Transverse colon (tissue), 4 donors: ENCODE data around the gene POU2F3. TPM values are rescaled to one million over a fixed set of nuclear protein-coding genes. Genes with fewer than 3 reads are reported as not detected.

ENCODE experiments used
- DNase-seq: peaks from one replicate; pipeline ENCODE4 v3.0.0-alpha.2; 2019
- H3K27ac ChIP-seq, 4 donors: fragments of 200-600 bp; sonication (generic); 2 replicates each; pipeline ENCODE4 v1.5.1; 2016 to 2018; ENCODE audit warnings: inconsistent platforms in 4 of 4
- H3K27me3 ChIP-seq: fragments of 200-600 bp; sonication (generic); 2 replicates; pipeline ENCODE4 v1.5.1; 2017; ENCODE audit warnings: inconsistent platforms
- H3K36me3 ChIP-seq, 4 donors: fragments of 200-600 bp; sonication (generic); 2 replicates each; pipeline ENCODE4 v1.5.1; 2017 to 2019; ENCODE audit warnings: inconsistent platforms in 4 of 4
- H3K4me1 ChIP-seq, 4 donors: fragments of 200-600 bp; sonication (generic); 2 replicates each; pipeline ENCODE4 v1.5.1; 2017 to 2020; ENCODE audit warnings: inconsistent platforms in 4 of 4
- H3K4me3 ChIP-seq, 4 donors: fragments of 200-600 bp; sonication (generic); 1 replicate in 1 of 4; 2 replicates in 3 of 4; pipeline versions ENCODE4 v1.5.1 to v1.6.1; 2017 to 2019; ENCODE audit warnings: inconsistent platforms in 4 of 4
- H3K9me3 ChIP-seq, 2 donors: fragments of 200-600 bp; sonication (generic); 2 replicates each; pipeline ENCODE4 v1.5.1; 2017 to 2019; ENCODE audit warnings: inconsistent platforms in 2 of 2
- CTCF ChIP-seq, 5 experiments: fragments of 200-600 bp in 3 of 5; fragments of 450-650 bp in 2 of 5; sonication (generic) in 3 of 5; IDR thresholded peaks; 1 replicate in 2 of 5; 2 replicates in 3 of 5; pipeline ENCODE4 v1.5.1; 2016 to 2017; ENCODE audit warnings: antibody characterized with exemption in 5 of 5, inconsistent platforms in 3 of 5, mild to moderate bottlenecking in 2 of 5, moderate library complexity in 1 of 5
- EP300 ChIP-seq: sonication (generic); formaldehyde crosslinking; IDR thresholded peaks from one replicate; pipeline ENCODE4 v1.6.1; 2017; ENCODE audit warnings: antibody characterized with exemption, low read depth
- POLR2A ChIP-seq: fragments of 450-650 bp; IDR thresholded peaks from one replicate; pipeline ENCODE4 v1.6.1; 2016; ENCODE audit warnings: antibody characterized with exemption, mild to moderate bottlenecking, moderate library complexity
- POLR2AphosphoS5 ChIP-seq, 3 donors: sonication (generic); formaldehyde crosslinking; IDR thresholded peaks; one replicate each; pipeline ENCODE4 v1.6.1; 2016; ENCODE audit warnings: antibody characterized with exemption in 3 of 3
- WGBS, 2 donors: methylation state at CpG; one replicate each; pipeline ENCODE4 v1.1.5; 2018; ENCODE audit warnings: low coverage in 1 of 2; 5-methylcytosine and 5-hydroxymethylcytosine counted together
- in situ Hi-C, 4 donors: fragments of 200-750 bp; cut with MboI; loops; one replicate each; pipeline versions ENCODE4 v1.15.0 to v1.15.1; 2017; ENCODE audit warnings: low sequenced_read_pairs in 3 of 4, low pct_ligation_motif_present in 1 of 4, low pct_unique_long_range_greater_than_20kb in 1 of 4
- intact Hi-C: fragments of 100-400 bp; cut with DNase I; formaldehyde crosslinking; loops from one replicate; pipeline ENCODE4 v1.15.1; 2023; ENCODE audit warnings: low total_unique reads
- total RNA-seq, 4 donors: library from RNA; depleted of rRNA; stranded (reverse); fragments of >200 nt; gene quantifications; one replicate each; pipeline ENCODE4 v1.1.0, GENCODE V29; 2016

Gene POU2F3
- total RNA-seq, 4 donors from 2014 or later: 1.9 to 2.2 TPM; not detected in 2

- no peak for DNase-seq
- Histone ChIP-seq H3K27ac (no peak overlapping the region), H3K4me3 (no peak overlapping the region), H3K27me3 (peaks cover 4% of the 10 kb centered on the region), H3K9me3 (no peaks in the 10 kb centered on the region), H3K36me3 (no peaks in the 10 kb centered on the region), H3K4me1 (peaks cover 10 to 21% (median 15%) of the 10 kb centered on the region in 4 donors)
- intact Hi-C loops (no loop called here), in situ Hi-C loops (no loop called here)
- 82% methylated on average over 3 of the region's 3 CpGs; no CpG with 5 or more reads in 1 of the 2 donors for WGBS, 2 donors
- no peak for TF ChIP-seq POLR2AphosphoS5 (IDR thresholded peaks at IDR 0.05)
- no peak for TF ChIP-seq CTCF (IDR thresholded peaks at IDR 0.05)
These were observed 74.9 kb downstream of the POU2F3 start for GRCh38 chr11:120314861-120315260.

DNA sequence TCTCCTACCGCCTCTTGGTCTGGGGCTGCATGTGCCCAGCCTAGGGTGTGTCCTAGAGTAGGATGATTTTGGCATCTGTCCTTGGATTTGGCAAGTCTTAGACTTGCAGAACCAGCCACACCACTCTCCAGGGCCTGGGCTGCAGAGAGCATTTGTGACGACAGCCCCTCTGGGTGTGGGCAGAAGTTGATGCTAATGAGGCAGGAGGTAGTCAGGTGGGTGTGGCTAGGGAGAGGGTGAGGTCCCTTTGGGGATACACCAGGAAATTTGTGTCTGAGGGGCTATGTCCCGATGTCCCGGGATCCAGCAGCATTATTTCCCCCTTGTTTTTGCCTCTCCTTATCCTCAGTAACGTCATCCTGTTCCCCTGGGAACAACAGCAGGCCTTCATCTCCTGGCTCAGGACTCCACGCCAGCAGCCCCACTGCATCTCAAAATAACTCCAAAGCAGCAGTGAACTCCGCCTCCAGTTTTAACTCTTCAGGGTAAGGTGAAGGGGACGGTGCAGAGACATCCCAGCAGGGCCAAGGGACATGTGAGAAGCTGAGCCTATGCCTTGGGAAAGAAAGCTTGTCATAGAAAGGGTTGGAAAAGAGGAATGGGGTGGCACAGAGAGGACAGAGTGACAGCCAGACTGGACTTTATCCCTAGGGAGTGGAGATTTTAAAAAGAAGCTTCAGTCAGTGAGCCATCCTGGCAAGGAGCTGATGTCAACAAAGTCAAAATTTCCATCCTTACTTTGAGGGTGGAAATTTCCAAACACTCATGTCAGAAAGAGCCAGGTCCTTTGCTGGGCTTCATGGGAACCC, 77.1 kb downstream of the POU2F3 start:
- WGBS, 2 donors: 11 to 19% methylated on average over 5 to 8 of the region's 8 CpGs
- intact Hi-C loops (no loop called here), in situ Hi-C loops (no loop called here)
- H3K9me3 ChIP-seq: no peaks in the 10 kb centered on the region
- H3K27ac ChIP-seq: peak overlapping the region; percentile 56 to 65 (median 62)
- TF ChIP-seq POLR2AphosphoS5 (IDR thresholded peaks at IDR 0.05) (peak in 2 of 3 donors; percentile 42 to 71), POLR2A (no peak)
- no peak overlapping the region for H3K4me3 ChIP-seq
- peaks cover 4% of the 10 kb centered on the region for H3K27me3 ChIP-seq
- H3K36me3 ChIP-seq: no peaks in the 10 kb centered on the region
- peak; percentile 90 for DNase-seq
- peaks cover 10 to 17% (median 12%) of the 10 kb centered on the region in 4 donors for H3K4me1 ChIP-seq

GRCh38 chr11:120317689-120318480, 77.9 kb downstream of the POU2F3 start:
- no peaks in the 10 kb centered on the region for H3K9me3 ChIP-seq

DNA sequence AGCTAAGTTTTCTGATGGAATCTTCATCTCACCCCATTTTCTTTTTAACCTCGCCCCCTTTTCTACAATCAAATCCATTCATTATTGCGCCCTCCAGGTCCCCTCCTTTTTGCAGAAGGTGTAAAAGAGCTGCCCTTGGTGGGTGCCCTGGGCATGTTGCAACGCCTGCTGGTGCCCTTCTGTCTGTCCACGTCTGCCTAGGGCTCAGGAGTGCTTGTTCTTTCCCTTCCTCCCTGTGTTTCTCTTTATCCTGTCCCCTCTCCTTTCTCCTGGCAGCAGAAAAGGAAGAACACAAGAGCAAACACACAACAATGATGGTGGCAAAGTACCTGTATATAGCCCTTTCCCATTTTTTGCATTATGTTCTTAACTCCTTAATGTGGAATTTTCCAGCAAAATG, 79.0 kb downstream of the POU2F3 start:
- peaks cover 12% of the 10 kb centered on the region for H3K27me3 ChIP-seq
- H3K9me3 ChIP-seq: no peaks in the 10 kb centered on the region
- intact Hi-C loops (no loop called here), in situ Hi-C loops (no loop called here)
- WGBS, 2 donors: 81 to 100% methylated on average over 1 to 4 of the region's 4 CpGs
- H3K36me3 ChIP-seq: no peaks in the 10 kb centered on the region
- no peak overlapping the region for H3K27ac ChIP-seq
- H3K4me3 ChIP-seq: no peak overlapping the region
- H3K4me1 ChIP-seq: peaks cover 10 to 17% (median 12%) of the 10 kb centered on the region in 4 donors
- TF ChIP-seq POLR2A (no peak), POLR2AphosphoS5 (IDR thresholded peaks at IDR 0.05) (no peak), EP300 (no peak), CTCF (IDR thresholded peaks at IDR 0.05) (no peak)
- no peak for DNase-seq

More at GRCh38 chr11:120317689-120318480, 77.9 kb downstream of the POU2F3 start:
- in situ Hi-C loops (no loop called here), intact Hi-C loops (no loop called here)
- H3K27me3 ChIP-seq: peaks cover 4% of the 10 kb centered on the region
- H3K4me1 ChIP-seq: peaks cover 10 to 17% (median 12%) of the 10 kb centered on the region in 4 donors
- TF ChIP-seq POLR2A: no peak
- TF ChIP-seq POLR2AphosphoS5 (IDR thresholded peaks at IDR 0.05): no peak
- no peak for TF ChIP-seq CTCF (IDR thresholded peaks at IDR 0.05)
- no peak for TF ChIP-seq EP300
- DNase-seq: no peak
- H3K27ac ChIP-seq: peak overlapping the region; percentile 56 to 65 (median 62)
- 82 to 95% methylated on average over 9 to 10 of the region's 10 CpGs for WGBS, 2 donors
- no peaks in the 10 kb centered on the region for H3K36me3 ChIP-seq
- no peak overlapping the region for H3K4me3 ChIP-seq
